Measurements from ENCODE around the gene CCDC15.

DNA sequence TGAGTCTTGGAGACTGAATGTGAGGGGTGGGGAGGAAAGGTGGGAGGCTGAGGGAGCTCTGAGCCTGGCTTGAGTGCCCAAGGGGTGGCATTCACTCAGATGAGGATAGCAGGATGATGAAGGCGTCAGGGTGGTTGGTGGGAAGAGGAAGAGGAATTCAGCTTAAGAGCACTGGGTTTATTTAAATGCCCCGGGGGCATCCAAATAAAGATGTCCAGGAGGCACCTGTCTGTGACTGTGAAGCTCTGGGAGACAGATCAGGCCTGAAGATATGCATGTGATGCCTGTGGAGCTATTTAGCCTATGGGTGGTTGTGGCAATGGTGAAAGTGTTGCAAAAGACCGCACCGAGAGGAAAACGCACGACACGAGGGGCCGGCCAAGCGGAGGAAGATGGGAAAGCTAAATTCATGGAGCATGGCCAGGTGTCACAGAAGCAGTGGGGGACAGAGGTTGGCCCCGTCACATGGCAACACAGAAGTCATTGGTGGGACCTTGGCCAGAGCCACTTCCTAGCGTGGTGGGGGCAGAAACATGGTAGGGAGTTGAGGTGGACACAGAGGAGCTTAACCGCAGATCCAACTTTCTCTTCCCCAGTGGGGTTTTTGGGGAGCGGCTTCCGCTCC lies 124.6 kb downstream of the CCDC15 start:
- TF ChIP-seq CHD2 (IDR thresholded peaks at IDR 0.05; ENCODE audit: low read length, partially characterized antibody) (no peak), CTCF (IDR thresholded peaks at IDR 0.05) (no peak), SMC3 (IDR thresholded peaks at IDR 0.05) (no peak), REST (IDR thresholded peaks at IDR 0.05) (no peak), MAZ (IDR thresholded peaks at IDR 0.05; ENCODE audit: borderline replicate concordance, low read depth, low read length) (no peak), MYC (IDR thresholded peaks at IDR 0.05; ENCODE audit: borderline replicate concordance, low read length) (no peak), NR3C1 (IDR thresholded peaks at IDR 0.05) (no peak)
